Skeletal muscle tissue (tissue), 4 donors: Measurements from ENCODE around the gene NACC2. TPM values are rescaled to one million over a fixed set of nuclear protein-coding genes. Genes with fewer than 3 reads are reported as not detected.
"Not testable (repeated sequence)": the region's sequence is repeated elsewhere in the genome, so short reads cannot be mapped to it uniquely, and the experiment has no call there.

Source experiments
- H3K27ac ChIP-seq: one replicate; pipeline ENCODE4 v1.7.0; 2013; ENCODE audit warnings: mild to moderate bottlenecking, low read depth, low read length, inconsistent platforms
- H3K27me3 ChIP-seq, 3 donors: one replicate each; pipeline ENCODE4 v1.7.0; 2013; ENCODE audit warnings: low read length in 3 of 3; ENCODE audit not compliant: control insufficient read depth in 3 of 3, insufficient read depth in 3 of 3
- H3K36me3 ChIP-seq, 3 donors: one replicate each; pipeline ENCODE4 v1.7.0; 2013; ENCODE audit warnings: low read length in 3 of 3; ENCODE audit not compliant: control insufficient read depth in 3 of 3, insufficient read depth in 3 of 3
- H3K4me1 ChIP-seq, 3 donors: one replicate each; pipeline ENCODE4 v1.7.0; 2013; ENCODE audit warnings: low read length in 3 of 3, mild to moderate bottlenecking in 3 of 3; ENCODE audit not compliant: control insufficient read depth in 3 of 3, insufficient read depth in 3 of 3
- H3K4me3 ChIP-seq, 3 donors: one replicate each; pipeline ENCODE4 v1.7.0; 2013; ENCODE audit warnings: low read length in 3 of 3
- H3K9ac ChIP-seq, 3 donors: one replicate each; pipeline ENCODE4 v1.7.0; 2013; ENCODE audit warnings: low read length in 3 of 3, mild to moderate bottlenecking in 3 of 3, moderate library complexity in 2 of 3, low read depth in 1 of 3
- H3K9me3 ChIP-seq, 3 donors: one replicate each; pipeline ENCODE4 v1.7.0; 2013; ENCODE audit warnings: low read length in 3 of 3; ENCODE audit not compliant: control insufficient read depth in 3 of 3
- total RNA-seq: library from RNA; depleted of rRNA; stranded (reverse); fragments of >200 nt; gene quantifications from one replicate; pipeline ENCODE4 v1.2.3, GENCODE V29; 2014
- donor health status: Osteomylitis.

NACC2 gene
- total RNA-seq, 1 donor from 2014 or later = 7.3 TPM

- Histone ChIP-seq H3K9ac (no peak overlapping the region), H3K27me3 (no peaks in the 10 kb centered on the region), H3K9me3 (no peaks in the 10 kb centered on the region), H3K36me3 (peaks cover 6 to 21% (median 12%) of the 10 kb centered on the region in 3 donors), H3K27ac (no peak overlapping the region), H3K4me3 (no peak overlapping the region), H3K4me1 (peaks cover 4 to 33% (median 22%) of the 10 kb centered on the region in 3 donors)
Measured at GRCh38 chr9:136047076-136047774, 47.9 kb downstream of the NACC2 start.

- H3K36me3 ChIP-seq = peaks cover 6 to 21% (median 12%) of the 10 kb centered on the region in 3 donors
- H3K27me3 ChIP-seq = no peaks in the 10 kb centered on the region
- H3K9ac ChIP-seq = no peak overlapping the region
- peaks cover 0 to 26% (median 18%) of the 10 kb centered on the region in 3 donors for H3K4me1 ChIP-seq
- H3K9me3 ChIP-seq = no peaks in the 10 kb centered on the region
- H3K27ac ChIP-seq = no peak overlapping the region
- H3K4me3 ChIP-seq = no peak overlapping the region
Measured at GRCh38 chr9:136046554-136046920, 48.6 kb downstream of the NACC2 start.

GRCh38 chr9:136045595-136046553 is 49.2 kb downstream of the NACC2 start:
- Histone ChIP-seq H3K27me3 (no peaks in the 10 kb centered on the region), H3K27ac (no peak overlapping the region), H3K9me3 (no peaks in the 10 kb centered on the region), H3K4me1 (peaks cover 0 to 23% (median 18%) of the 10 kb centered on the region in 3 donors), H3K9ac (no peak overlapping the region), H3K36me3 (peaks cover 6 to 21% (median 12%) of the 10 kb centered on the region in 3 donors), H3K4me3 (no peak overlapping the region)

GRCh38 chr9:136044971-136045594 is 50.0 kb downstream of the NACC2 start:
- peaks cover 4 to 20% (median 12%) of the 10 kb centered on the region in 3 donors for H3K36me3 ChIP-seq
- no peak overlapping the region for H3K27ac ChIP-seq
- no peak overlapping the region for H3K9ac ChIP-seq
- H3K27me3 ChIP-seq = no peaks in the 10 kb centered on the region
- H3K4me1 ChIP-seq = peaks cover 0 to 23% (median 18%) of the 10 kb centered on the region in 3 donors
- H3K4me3 ChIP-seq = no peak overlapping the region
- H3K9me3 ChIP-seq = no peaks in the 10 kb centered on the region

GRCh38 chr9:136044207-136044970 is 50.7 kb downstream of the NACC2 start:
- H3K4me1 ChIP-seq = peaks cover 0 to 23% (median 18%) of the 10 kb centered on the region in 3 donors
- H3K27me3 ChIP-seq = no peaks in the 10 kb centered on the region
- H3K36me3 ChIP-seq = peaks cover 4 to 16% (median 13%) of the 10 kb centered on the region in 3 donors
- no peaks in the 10 kb centered on the region for H3K9me3 ChIP-seq
- no peak overlapping the region for H3K4me3 ChIP-seq
- H3K27ac ChIP-seq = no peak overlapping the region
- H3K9ac ChIP-seq = no peak overlapping the region

- Histone ChIP-seq H3K27me3 (no peaks in the 10 kb centered on the region), H3K27ac (no peak overlapping the region), H3K4me3 (no peak overlapping the region), H3K9me3 (no peaks in the 10 kb centered on the region), H3K4me1 (peaks cover 0 to 16% (median 15%) of the 10 kb centered on the region in 3 donors), H3K9ac (no peak overlapping the region), H3K36me3 (peaks cover 3 to 9% (median 8%) of the 10 kb centered on the region in 3 donors)
Measured at GRCh38 chr9:136043441-136043991, 51.6 kb downstream of the NACC2 start.

- peaks cover 0 to 10% (median 9%) of the 10 kb centered on the region in 3 donors for H3K4me1 ChIP-seq
- H3K27me3 ChIP-seq = no peaks in the 10 kb centered on the region
- peaks cover 3 to 4% (median 3%) of the 10 kb centered on the region in 3 donors for H3K36me3 ChIP-seq
- H3K9ac ChIP-seq = no peak overlapping the region
- no peak overlapping the region for H3K27ac ChIP-seq
- no peaks in the 10 kb centered on the region for H3K9me3 ChIP-seq
- no peak overlapping the region for H3K4me3 ChIP-seq
Measured at GRCh38 chr9:136042541-136042940, 52.5 kb downstream of the NACC2 start.

- not testable (repeated sequence) for H3K27ac ChIP-seq, H3K4me3 ChIP-seq, H3K27me3 ChIP-seq, H3K36me3 ChIP-seq, H3K9ac ChIP-seq, H3K9me3 ChIP-seq, H3K4me1 ChIP-seq
Measured at GRCh38 chr9:136040848-136041247, 54.2 kb downstream of the NACC2 start.

- no peaks in the 10 kb centered on the region for H3K9me3 ChIP-seq
- H3K27me3 ChIP-seq = no peaks in the 10 kb centered on the region
- no peak overlapping the region for H3K9ac ChIP-seq
- no peak overlapping the region for H3K4me3 ChIP-seq
- H3K27ac ChIP-seq = no peak overlapping the region
- H3K4me1 ChIP-seq = peaks cover 0 to 4% (median 0%) of the 10 kb centered on the region in 3 donors
- peaks cover 0 to 3% (median 3%) of the 10 kb centered on the region in 3 donors for H3K36me3 ChIP-seq
Measured at GRCh38 chr9:136039488-136039887, 55.6 kb downstream of the NACC2 start.
